Activated CD4-positive, alpha-beta T cell treated with anti-CD3 and anti-CD28 coated beads, Interleukin-2, amount 10 ng/mL, durations not matched to agents 7 days and 5 days (primary cell): ENCODE data around the gene COPS7B. TPM values are rescaled to one million over a fixed set of nuclear protein-coding genes. Genes with fewer than 3 reads are reported as not detected.
"Not testable (repeated sequence)": the region's sequence is repeated elsewhere in the genome, so short reads cannot be mapped to it uniquely, and the experiment has no call there.

Source experiments
- CTCF ChIA-PET: fragments of 350-600 bp; sonication (Branson Sonifier 250); formaldehyde crosslinking; loops from one replicate; lab custom pipeline; 2021; ENCODE audit warnings: antibody characterized with exemption; lab: Charles Lee
- POLR2A ChIA-PET: fragments of 350-600 bp; sonication (Branson Sonifier 250); formaldehyde crosslinking; loops from one replicate; lab custom pipeline; 2021; ENCODE audit warnings: antibody characterized with exemption; lab: Charles Lee
- DNase-seq: peaks from one replicate; pipeline ENCODE4 v3.0.0-alpha.2; 2020
- H3K27ac Mint-ChIP-seq: one replicate; pipeline ENCODE4 v1.8.0; 2021; ENCODE audit warnings: mild to moderate bottlenecking, moderate library complexity, mixed read lengths
- H3K27me3 Mint-ChIP-seq: one replicate; pipeline ENCODE4 v1.8.0; 2021; ENCODE audit warnings: mixed read lengths
- H3K36me3 Mint-ChIP-seq: one replicate; pipeline ENCODE4 v1.8.0; 2021; ENCODE audit warnings: low read depth, mixed read lengths
- H3K4me1 Mint-ChIP-seq: one replicate; pipeline ENCODE4 v1.8.0; 2021; ENCODE audit warnings: mixed read lengths
- H3K4me3 Mint-ChIP-seq: one replicate; pipeline ENCODE4 v1.8.0; 2021; ENCODE audit warnings: mild to moderate bottlenecking, moderate library complexity, mixed read lengths
- H3K9me3 Mint-ChIP-seq: one replicate; pipeline ENCODE4 v1.8.0; 2021; ENCODE audit warnings: mixed read lengths
- total RNA-seq, 2 experiments: library from RNA; stranded (reverse); gene quantifications; one replicate each; pipeline ENCODE4 v1.2.3, GENCODE V29; 2021

The COPS7B gene
- 10 to 100 TPM; 44.9 to 50.0 TPM for total RNA-seq

- H3K27ac Mint-ChIP-seq: peak within 1 kb of the TSS; percentile 85
- peaks cover 73% of the 10 kb centered on the region for H3K4me1 Mint-ChIP-seq
- no peaks in the 10 kb centered on the region for H3K9me3 Mint-ChIP-seq
- peak within 1 kb of the TSS; percentile 86 for H3K4me3 Mint-ChIP-seq
- no peaks in the 10 kb centered on the region for H3K27me3 Mint-ChIP-seq
- POLR2A ChIA-PET: interaction anchor here (0.7 to 0.9 kb wide), 2 partner anchors 175 to 517 kb away, joined by 3 read pairs; no protein-coding TSS in a partner anchor
- CTCF ChIA-PET: interaction anchor here (0.5 to 1.2 kb wide), 4 partner anchors 8 to 172 kb away, joined by 3 to 6 read pairs (median 4); no protein-coding TSS in a partner anchor
- DNase-seq: peak; percentile 81
- peaks cover 6% of the 10 kb centered on the region for H3K36me3 Mint-ChIP-seq
Observed at GRCh38 chr2:231786177-231786916, at the start of gene COPS7B. TSS of gene COPS7B (plus strand) at chr2:231786445. CDS start at chr2:231788571, 2,126 bp downstream.

DNA sequence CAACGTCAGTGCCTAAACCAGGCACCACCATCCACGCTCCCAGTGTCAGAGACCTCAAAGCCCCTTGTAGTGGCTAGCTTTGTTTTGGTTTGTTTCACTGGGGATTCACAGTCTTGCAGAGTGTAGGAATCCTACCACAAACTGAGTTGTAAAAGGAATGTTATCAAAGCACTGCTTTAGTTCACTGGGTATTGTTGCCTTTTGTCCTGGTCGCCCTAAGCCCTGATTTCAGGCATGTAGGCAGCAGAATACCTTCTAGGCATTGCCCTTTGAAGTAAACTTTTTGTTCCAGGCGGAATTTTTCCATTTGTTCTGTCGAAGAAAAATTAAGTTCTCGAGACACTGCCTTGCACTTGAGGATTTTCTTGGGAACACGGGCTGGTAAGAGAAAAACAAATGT, 48.5 kb upstream of the COPS7B start:
- POLR2A ChIA-PET: no interaction called here

GRCh38 chr2:231743376-231744116, 42.7 kb upstream of the COPS7B start:
- CTCF ChIA-PET: interaction anchor here (0.6 to 0.9 kb wide), 2 partner anchors 30 to 231 kb away, joined by 3 read pairs; no protein-coding TSS in a partner anchor
- no peaks in the 10 kb centered on the region for H3K27me3 Mint-ChIP-seq
- POLR2A ChIA-PET: interaction anchor here (0.6 kb wide), 1 partner anchor 16 kb away, joined by 4 read pairs; no protein-coding TSS in a partner anchor

More for the DNA sequence above, 48.5 kb upstream of the COPS7B start:
- Mint-ChIP-seq H3K4me1 (no peaks in the 10 kb centered on the region), H3K27me3 (no peaks in the 10 kb centered on the region), H3K36me3 (peaks cover 14% of the 10 kb centered on the region), H3K27ac (no peak overlapping the region), H3K4me3 (no peak overlapping the region), H3K9me3 (no peaks in the 10 kb centered on the region)
- no peak for DNase-seq
- CTCF ChIA-PET: no interaction called here

GRCh38 chr2:231745303-231746038, 40.8 kb upstream of the COPS7B start:
- ChIA-PET CTCF (interaction anchor here (0.9 to 1.6 kb wide), 4 partner anchors 10 to 36 kb away, joined by 3 to 4 read pairs (median 3); no protein-coding TSS in a partner anchor), POLR2A (no interaction called here)

More at GRCh38 chr2:231743376-231744116, 42.7 kb upstream of the COPS7B start:
- no peak overlapping the region for H3K27ac Mint-ChIP-seq
- no peak for DNase-seq
- no peaks in the 10 kb centered on the region for H3K9me3 Mint-ChIP-seq
- H3K36me3 Mint-ChIP-seq: peaks cover 6% of the 10 kb centered on the region
- H3K4me3 Mint-ChIP-seq: no peak overlapping the region
- peaks cover 2% of the 10 kb centered on the region for H3K4me1 Mint-ChIP-seq

GRCh38 chr2:231748153-231748896, 37.9 kb upstream of the COPS7B start:
- H3K4me3 Mint-ChIP-seq, POLR2A ChIA-PET, H3K9me3 Mint-ChIP-seq, DNase-seq, H3K36me3 Mint-ChIP-seq, H3K27me3 Mint-ChIP-seq, H3K4me1 Mint-ChIP-seq, H3K27ac Mint-ChIP-seq: not testable (repeated sequence)
- CTCF ChIA-PET: interaction anchor here (0.6 kb wide), 1 partner anchor 28 kb away, joined by 3 read pairs; no protein-coding TSS in a partner anchor

More at GRCh38 chr2:231745303-231746038, 40.8 kb upstream of the COPS7B start:
- Mint-ChIP-seq H3K4me3 (no peak overlapping the region), H3K9me3 (no peaks in the 10 kb centered on the region), H3K4me1 (peaks cover 6% of the 10 kb centered on the region), H3K36me3 (no peaks in the 10 kb centered on the region), H3K27ac (no peak overlapping the region), H3K27me3 (no peaks in the 10 kb centered on the region)
- no peak for DNase-seq

- H3K36me3 Mint-ChIP-seq, H3K4me1 Mint-ChIP-seq, H3K27ac Mint-ChIP-seq, H3K27me3 Mint-ChIP-seq, H3K9me3 Mint-ChIP-seq, H3K4me3 Mint-ChIP-seq, DNase-seq: not testable (repeated sequence)
- POLR2A ChIA-PET: interaction anchor here (0.6 kb wide), 1 partner anchor 159 kb away, joined by 3 read pairs; no protein-coding TSS in a partner anchor
- CTCF ChIA-PET: interaction anchor here (0.6 to 0.7 kb wide), 2 partner anchors 28 to 37 kb away, joined by 3 read pairs; partner anchors contain the start of gene COPS7B
Observed at GRCh38 chr2:231749016-231749415, 37.2 kb upstream of the COPS7B start.

DNA sequence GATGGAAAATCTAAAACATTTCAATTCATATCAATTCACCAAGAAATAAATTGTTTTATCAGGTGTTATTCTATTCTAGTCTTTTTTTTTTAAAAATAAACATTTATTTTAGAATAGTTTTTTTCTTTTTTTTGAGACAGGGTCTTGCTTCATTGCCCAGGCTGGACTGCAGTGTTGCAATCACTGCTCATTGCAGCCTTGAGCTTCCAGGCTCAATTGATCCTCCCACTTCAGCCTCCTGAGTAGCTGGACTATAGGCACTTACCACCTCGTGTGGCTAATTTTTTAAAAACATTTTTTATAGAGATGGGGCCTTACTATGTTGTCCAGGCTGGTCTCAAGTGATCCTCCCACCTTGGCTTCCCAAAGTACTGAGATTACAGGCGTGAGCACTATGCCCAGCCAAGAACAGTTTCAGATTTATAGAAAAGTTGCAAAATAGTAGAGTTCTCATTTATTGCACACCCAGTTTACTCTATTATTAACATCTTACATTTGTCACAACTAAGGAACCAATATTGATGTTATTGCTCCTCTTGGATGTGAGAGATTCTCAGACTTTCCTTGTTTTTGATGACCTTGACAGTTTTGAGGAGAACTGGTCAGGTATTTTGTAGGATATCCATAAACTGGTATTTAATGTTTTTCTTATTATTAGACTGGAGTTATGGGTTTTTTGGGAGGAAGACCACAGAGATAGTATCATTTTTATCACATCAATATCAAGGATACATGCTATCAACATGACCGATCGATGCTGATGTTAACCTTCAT, 35.0 kb upstream of the COPS7B start:
- H3K27ac Mint-ChIP-seq: no peak overlapping the region
- DNase-seq: no peak
- no peaks in the 10 kb centered on the region for H3K27me3 Mint-ChIP-seq
- ChIA-PET CTCF (interaction anchor here (0.6 kb wide), 1 partner anchor 559 kb away, joined by 3 read pairs; no protein-coding TSS in a partner anchor), POLR2A (no interaction called here)
- H3K36me3 Mint-ChIP-seq: no peaks in the 10 kb centered on the region
- peaks cover 6% of the 10 kb centered on the region for H3K4me1 Mint-ChIP-seq
- H3K9me3 Mint-ChIP-seq: no peaks in the 10 kb centered on the region
- no peak overlapping the region for H3K4me3 Mint-ChIP-seq

DNA sequence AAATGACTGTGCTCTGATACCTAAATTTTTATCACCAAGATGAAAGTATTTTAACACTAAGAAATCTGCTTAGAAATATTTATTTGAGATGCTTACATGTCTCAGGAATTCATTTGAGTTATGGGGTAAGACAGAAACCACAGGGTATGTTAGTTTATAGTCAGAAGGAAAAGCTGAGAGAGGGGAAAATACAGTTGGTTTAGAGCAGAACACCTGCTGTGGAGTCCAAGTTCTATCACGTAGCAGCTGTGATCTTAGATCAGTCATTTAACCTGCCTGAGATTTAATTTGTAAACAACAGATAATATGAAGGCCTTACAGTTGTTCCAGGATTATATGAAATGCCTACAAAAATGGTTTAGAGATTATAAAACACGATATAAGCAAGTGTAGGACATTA, 34.2 kb upstream of the COPS7B start:
- DNase-seq: no peak
- POLR2A ChIA-PET: no interaction called here
- H3K9me3 Mint-ChIP-seq: no peaks in the 10 kb centered on the region
- CTCF ChIA-PET: no interaction called here
- H3K27ac Mint-ChIP-seq: no peak overlapping the region
- peaks cover 6% of the 10 kb centered on the region for H3K4me1 Mint-ChIP-seq
- H3K4me3 Mint-ChIP-seq: no peak overlapping the region
- H3K36me3 Mint-ChIP-seq: no peaks in the 10 kb centered on the region
- H3K27me3 Mint-ChIP-seq: no peaks in the 10 kb centered on the region

- H3K4me1 Mint-ChIP-seq: peaks cover 20% of the 10 kb centered on the region
- H3K9me3 Mint-ChIP-seq: no peaks in the 10 kb centered on the region
- POLR2A ChIA-PET: no interaction called here
- CTCF ChIA-PET: interaction anchor here (0.6 kb wide), 1 partner anchor 9 kb away, joined by 3 read pairs; no protein-coding TSS in a partner anchor
- no peak for DNase-seq
- no peaks in the 10 kb centered on the region for H3K27me3 Mint-ChIP-seq
- H3K27ac Mint-ChIP-seq: no peak overlapping the region
- no peaks in the 10 kb centered on the region for H3K36me3 Mint-ChIP-seq
- no peak overlapping the region for H3K4me3 Mint-ChIP-seq
Observed at GRCh38 chr2:231761735-231762134, 24.5 kb upstream of the COPS7B start.

- POLR2A ChIA-PET: no interaction called here
- Mint-ChIP-seq H3K4me1 (peaks cover 20% of the 10 kb centered on the region), H3K27ac (peak overlapping the region; percentile 15), H3K36me3 (no peaks in the 10 kb centered on the region), H3K9me3 (no peaks in the 10 kb centered on the region), H3K4me3 (no peak overlapping the region), H3K27me3 (no peaks in the 10 kb centered on the region)
- no peak for DNase-seq
- CTCF ChIA-PET: interaction anchor here (0.7 kb wide), 1 partner anchor 87 kb away, joined by 3 read pairs; no protein-coding TSS in a partner anchor
Observed at GRCh38 chr2:231764124-231764523, 22.1 kb upstream of the COPS7B start.

DNA sequence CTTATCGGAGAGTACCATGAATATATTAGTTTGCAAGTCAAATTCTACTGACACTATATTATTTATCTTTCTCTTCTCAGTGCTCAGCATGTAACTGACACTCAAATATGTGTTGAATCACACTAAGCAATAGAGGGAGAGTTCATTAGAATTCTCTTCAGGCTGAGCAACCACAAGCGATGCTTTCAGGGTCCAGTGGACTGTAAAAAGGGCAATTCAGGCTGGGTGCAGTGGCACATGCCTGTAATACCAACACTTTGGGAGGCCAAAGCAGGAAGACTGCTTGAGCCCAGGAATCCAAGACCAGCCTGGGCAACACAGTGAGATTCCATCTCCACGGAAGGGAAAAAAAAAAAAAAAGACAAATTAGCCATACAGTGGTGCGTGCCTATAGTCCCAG, 21.5 kb upstream of the COPS7B start:
- Mint-ChIP-seq H3K4me1 (peaks cover 26% of the 10 kb centered on the region), H3K27ac (no peak overlapping the region), H3K9me3 (no peaks in the 10 kb centered on the region), H3K4me3 (no peak overlapping the region), H3K36me3 (no peaks in the 10 kb centered on the region), H3K27me3 (no peaks in the 10 kb centered on the region)
- no peak for DNase-seq
- ChIA-PET CTCF (no interaction called here), POLR2A (no interaction called here)
